T-cell (primary cell): Measurements from ENCODE around the gene GTF3C4. TPM values are rescaled to one million over a fixed set of nuclear protein-coding genes. Genes with fewer than 3 reads are reported as not detected.

Experiments used
- ATAC-seq, 4 experiments: fragments of 200-7000 bp in 3 of 4; fragments of 150-1000 bp in 1 of 4; cut with Tn5 transposase; replicated peaks in 1 of 4; 1 replicate in 3 of 4; 2 replicates in 1 of 4; pipeline ENCODE4 v1.10.0; 2021; ENCODE audit warnings: moderate library complexity in 3 of 4, mild to moderate bottlenecking in 2 of 4, moderate number of reproducible peaks in 1 of 4
- CTCF ChIA-PET, 2 donors: fragments of 300-600 bp; sonication (Branson Sonifier 250); formaldehyde crosslinking; loops; one replicate each; lab custom pipeline; 2022; ENCODE audit warnings: antibody characterized with exemption in 2 of 2; lab: Charles Lee
- POLR2A ChIA-PET, 2 donors: fragments of 300-600 bp; sonication (Branson Sonifier 250); formaldehyde crosslinking; loops; one replicate each; lab custom pipeline; 2022; ENCODE audit warnings: antibody characterized with exemption in 2 of 2; lab: Charles Lee
- DNase-seq, 35 experiments: peaks; one replicate each; pipeline versions ENCODE4 v3.0.0 to v3.0.0-alpha.2; 2013 to 2023
- H3K27ac ChIP-seq: one replicate; pipeline ENCODE4 v1.5.1; 2013; ENCODE audit warnings: low read length
- H3K27me3 ChIP-seq, 2 experiments: replicated peaks in 1 of 2; 1 replicate in 1 of 2; 2 replicates in 1 of 2; pipeline versions ENCODE4 v1.6.1 to v1.7.0; 2013; ENCODE audit warnings: low read length in 1 of 2, mixed read lengths in 1 of 2; ENCODE audit not compliant: control insufficient read depth in 2 of 2, insufficient read depth in 2 of 2; ENCODE audit errors: extremely low read depth in 1 of 2
- H3K36me3 ChIP-seq, 2 donors: 1 replicate in 1 of 2; 2 replicates in 1 of 2; pipeline versions ENCODE4 v1.6.1 to v1.7.0; 2013; ENCODE audit warnings: low read length in 1 of 2; ENCODE audit not compliant: control insufficient read depth in 2 of 2, insufficient read depth in 1 of 2; ENCODE audit errors: extremely low read depth in 1 of 2
- H3K4me1 ChIP-seq, 2 experiments: 1 replicate in 1 of 2; 2 replicates in 1 of 2; pipeline versions ENCODE4 v1.6.1 to v1.7.0; 2013; ENCODE audit warnings: low read length in 2 of 2, mixed read lengths in 1 of 2; ENCODE audit not compliant: insufficient read depth in 2 of 2, control insufficient read depth in 1 of 2; ENCODE audit errors: extremely low read depth in 1 of 2
- H3K4me3 ChIP-seq, 2 donors: 1 replicate in 1 of 2; 2 replicates in 1 of 2; pipeline versions ENCODE4 v1.5.1 to v1.7.0; 2013; ENCODE audit warnings: mild to moderate bottlenecking in 2 of 2, low read length in 1 of 2, moderate library complexity in 1 of 2; ENCODE audit not compliant: control insufficient read depth in 1 of 2; ENCODE audit errors: extremely low read depth in 1 of 2
- H3K9me3 ChIP-seq: 2 replicates; pipeline ENCODE4 v1.7.0; 2013
- H3K27ac Mint-ChIP-seq, 2 donors: one replicate each; pipeline ENCODE4 v1.8.0; 2020 to 2021; ENCODE audit warnings: mild to moderate bottlenecking in 2 of 2, mixed read lengths in 2 of 2
- H3K27me3 Mint-ChIP-seq, 2 donors: one replicate each; pipeline ENCODE4 v1.8.0; 2021 to 2022; ENCODE audit warnings: mixed read lengths in 2 of 2
- H3K36me3 Mint-ChIP-seq: one replicate; pipeline ENCODE4 v1.8.0; 2021; ENCODE audit warnings: mixed read lengths
- H3K4me1 Mint-ChIP-seq, 3 donors: one replicate each; pipeline ENCODE4 v1.8.0; 2020 to 2022; ENCODE audit warnings: mixed read lengths in 3 of 3, mild to moderate bottlenecking in 1 of 3
- H3K4me3 Mint-ChIP-seq, 3 donors: one replicate each; pipeline ENCODE4 v1.8.0; 2020 to 2022; ENCODE audit warnings: mild to moderate bottlenecking in 3 of 3, mixed read lengths in 3 of 3, moderate library complexity in 3 of 3
- H3K9me3 Mint-ChIP-seq, 3 donors: one replicate each; pipeline ENCODE4 v1.8.0; 2020 to 2022; ENCODE audit warnings: mixed read lengths in 3 of 3
- WGBS: methylation state at CpG from one replicate; pipeline ENCODE4 v1.1.5; 2013; ENCODE audit warnings: missing lambda C conversion rate; ENCODE audit not compliant: insufficient coverage; 5-methylcytosine and 5-hydroxymethylcytosine counted together
- total RNA-seq, 35 experiments: library from RNA in 6 of 35; stranded (reverse) in 6 of 35; fragments of 120-200 nt in 1 of 35; gene quantifications; one replicate each; pipeline versions ENCODE4 v1.2.1 to v1.2.4 and lab custom pipeline; 2013 to 2026

The GTF3C4 gene
- total RNA-seq, 5 donors from 2014 or later (not counting 1 experiment from before 2014, with no cell fraction given), result 8.9 to 14.2 (median 13.2) TPM

- Mint-ChIP-seq H3K27me3 (no peaks in the 10 kb centered on the region), H3K4me3 (no peak overlapping the region), H3K9me3 (no peaks in the 10 kb centered on the region), H3K36me3 (peaks cover 78% of the 10 kb centered on the region), H3K27ac (no peak overlapping the region), H3K4me1 (no peaks in the 10 kb centered on the region)
- H3K4me1 ChIP-seq, result no peaks in the 10 kb centered on the region
- no peak for DNase-seq
- H3K9me3 ChIP-seq, result no peaks in the 10 kb centered on the region
- CTCF ChIA-PET, result no interaction called here
- H3K4me3 ChIP-seq, result no peak overlapping the region
- 82% methylated on average over 4 of the region's 8 CpGs for WGBS
- H3K27ac ChIP-seq, result no peak overlapping the region
- no peak for ATAC-seq
- no peaks in the 10 kb centered on the region for H3K27me3 ChIP-seq
- POLR2A ChIA-PET, result no interaction called here
- H3K36me3 ChIP-seq, result peaks cover 3 to 74% of the 10 kb centered on the region in 2 donors
These were observed 41.5 kb upstream of the GTF3C4 start for GRCh38 chr9:132628746-132629145.

GRCh38 chr9:132630116-132630515 lies 40.1 kb upstream of the GTF3C4 start:
- POLR2A ChIA-PET, result no interaction called here
- Mint-ChIP-seq H3K9me3 (no peaks in the 10 kb centered on the region), H3K36me3 (peaks cover 77% of the 10 kb centered on the region)

GRCh38 chr9:132630811-132631210 lies 39.5 kb upstream of the GTF3C4 start:
- Histone ChIP-seq H3K9me3 (no peaks in the 10 kb centered on the region), H3K4me3 (no peak overlapping the region), H3K27me3 (no peaks in the 10 kb centered on the region), H3K27ac (no peak overlapping the region), H3K4me1 (no peaks in the 10 kb centered on the region), H3K36me3 (peaks cover 3 to 57% of the 10 kb centered on the region in 2 donors)
- ATAC-seq, result no peak
- H3K36me3 Mint-ChIP-seq, result peaks cover 72% of the 10 kb centered on the region
- ChIA-PET CTCF (no interaction called here), POLR2A (no interaction called here)
- no peak overlapping the region for H3K4me3 Mint-ChIP-seq
- H3K27ac Mint-ChIP-seq, result no peak overlapping the region
- WGBS, result 93% methylated on average over 2 of the region's 3 CpGs
- no peak for DNase-seq
- H3K27me3 Mint-ChIP-seq, result no peaks in the 10 kb centered on the region
- no peaks in the 10 kb centered on the region for H3K4me1 Mint-ChIP-seq
- no peaks in the 10 kb centered on the region for H3K9me3 Mint-ChIP-seq

More at GRCh38 chr9:132630116-132630515, 40.1 kb upstream of the GTF3C4 start:
- CTCF ChIA-PET, result no interaction called here
- ATAC-seq (no peak), DNase-seq (no peak)
- 90% methylated on average over 5 of the region's 9 CpGs for WGBS
- no peaks in the 10 kb centered on the region for H3K27me3 ChIP-seq
- no peak overlapping the region for H3K27ac ChIP-seq
- Mint-ChIP-seq H3K27me3 (no peaks in the 10 kb centered on the region), H3K27ac (no peak overlapping the region), H3K4me1 (no peaks in the 10 kb centered on the region), H3K4me3 (no peak overlapping the region)
- no peaks in the 10 kb centered on the region for H3K4me1 ChIP-seq
- no peaks in the 10 kb centered on the region for H3K9me3 ChIP-seq
- peaks cover 3 to 64% of the 10 kb centered on the region in 2 donors for H3K36me3 ChIP-seq
- no peak overlapping the region for H3K4me3 ChIP-seq

DNA sequence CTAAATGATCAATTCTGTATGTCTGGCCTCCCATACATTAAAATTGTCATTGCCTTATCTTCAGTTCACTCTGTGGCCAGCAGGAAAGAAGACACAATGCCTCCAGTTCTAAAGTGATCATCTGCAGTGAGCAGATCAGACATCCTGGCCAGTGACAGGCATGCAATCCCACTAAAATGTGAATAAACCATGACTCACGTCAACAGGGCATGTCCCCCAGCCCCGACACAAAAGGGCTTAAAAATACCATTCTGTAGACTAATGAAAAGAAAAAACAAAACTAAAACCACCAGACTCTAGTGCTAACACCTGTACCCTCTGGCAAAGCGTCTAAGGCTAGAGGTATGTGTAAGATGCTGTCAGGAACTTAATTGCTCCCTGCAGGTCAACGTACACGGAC lies 39.0 kb upstream of the GTF3C4 start:
- no peak overlapping the region for H3K27ac ChIP-seq
- no peaks in the 10 kb centered on the region for H3K4me1 ChIP-seq
- H3K27ac Mint-ChIP-seq, result no peak overlapping the region
- H3K9me3 Mint-ChIP-seq, result no peaks in the 10 kb centered on the region
- H3K27me3 Mint-ChIP-seq, result no peaks in the 10 kb centered on the region
- H3K36me3 ChIP-seq, result peaks cover 3 to 52% of the 10 kb centered on the region in 2 donors
- H3K4me1 Mint-ChIP-seq, result no peaks in the 10 kb centered on the region
- ChIA-PET POLR2A (no interaction called here), CTCF (no interaction called here)
- DNase-seq (no peak), ATAC-seq (no peak)
- WGBS, result 100% methylated on average over 2 of the region's 5 CpGs
- no peak overlapping the region for H3K4me3 Mint-ChIP-seq
- H3K27me3 ChIP-seq, result no peaks in the 10 kb centered on the region
- no peak overlapping the region for H3K4me3 ChIP-seq
- no peaks in the 10 kb centered on the region for H3K9me3 ChIP-seq
- peaks cover 70% of the 10 kb centered on the region for H3K36me3 Mint-ChIP-seq

GRCh38 chr9:132631685-132632084 lies 38.6 kb upstream of the GTF3C4 start:
- H3K9me3 ChIP-seq, result no peaks in the 10 kb centered on the region
- no peak overlapping the region for H3K4me3 ChIP-seq
- CTCF ChIA-PET, result no interaction called here
- no peaks in the 10 kb centered on the region for H3K9me3 Mint-ChIP-seq
- 95% methylated on average over 4 of the region's 7 CpGs for WGBS
- H3K27me3 Mint-ChIP-seq, result no peaks in the 10 kb centered on the region
- H3K27me3 ChIP-seq, result no peaks in the 10 kb centered on the region
- H3K27ac Mint-ChIP-seq, result no peak overlapping the region
- POLR2A ChIA-PET, result no interaction called here
- no peaks in the 10 kb centered on the region for H3K4me1 Mint-ChIP-seq
- peaks cover 3 to 51% of the 10 kb centered on the region in 2 donors for H3K36me3 ChIP-seq
- peaks cover 66% of the 10 kb centered on the region for H3K36me3 Mint-ChIP-seq
- no peak overlapping the region for H3K4me3 Mint-ChIP-seq
- DNase-seq, result no peak
- ATAC-seq, result no peak
- no peaks in the 10 kb centered on the region for H3K4me1 ChIP-seq
- H3K27ac ChIP-seq, result no peak overlapping the region

DNA sequence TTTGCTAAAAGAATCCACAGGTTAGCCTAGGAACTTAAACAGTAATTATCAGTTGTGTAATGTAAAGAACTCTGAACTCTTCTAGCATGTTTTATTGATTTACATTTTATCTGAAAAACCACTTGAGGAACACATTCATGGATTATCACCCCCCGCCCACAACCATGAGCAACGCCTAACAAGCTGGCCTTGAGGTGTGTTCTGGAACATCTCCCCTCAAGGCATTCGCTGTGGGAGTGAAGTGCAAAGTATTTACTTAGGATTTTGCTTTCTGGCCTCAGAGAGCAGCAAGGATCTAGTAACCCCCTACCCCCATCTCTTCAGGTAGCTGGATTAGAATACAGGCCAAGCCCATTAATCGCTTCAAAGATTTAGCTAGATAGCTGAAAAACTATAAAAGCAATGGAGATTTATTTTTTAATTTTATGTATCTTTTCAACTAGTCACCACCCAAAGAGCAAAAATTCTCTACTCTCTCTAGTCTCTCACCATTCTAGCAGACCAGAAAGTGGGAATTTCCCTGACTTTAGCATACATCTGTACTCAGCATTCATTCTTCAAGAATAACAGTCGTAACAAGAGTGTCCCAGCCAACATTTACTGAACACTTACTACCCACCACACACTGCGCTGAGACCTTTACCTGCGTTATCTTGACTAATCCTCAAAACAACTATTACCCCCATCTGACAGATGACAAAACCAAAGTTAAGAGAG lies 37.7 kb upstream of the GTF3C4 start:
- H3K27me3 ChIP-seq, result no peaks in the 10 kb centered on the region
- POLR2A ChIA-PET, result no interaction called here
- peaks cover 0 to 47% of the 10 kb centered on the region in 2 donors for H3K36me3 ChIP-seq
- no peak overlapping the region for H3K27ac ChIP-seq
- CTCF ChIA-PET, result no interaction called here
- no peak overlapping the region for H3K4me3 ChIP-seq
- no peaks in the 10 kb centered on the region for H3K27me3 Mint-ChIP-seq
- no CpG with 5 or more reads among the region's 7 CpGs for WGBS
- peaks cover 65% of the 10 kb centered on the region for H3K36me3 Mint-ChIP-seq
- H3K27ac Mint-ChIP-seq, result no peak overlapping the region
- no peaks in the 10 kb centered on the region for H3K9me3 ChIP-seq
- no peak for DNase-seq
- H3K4me1 Mint-ChIP-seq, result no peaks in the 10 kb centered on the region
- no peaks in the 10 kb centered on the region for H3K9me3 Mint-ChIP-seq
- no peak for ATAC-seq
- no peaks in the 10 kb centered on the region for H3K4me1 ChIP-seq
- no peak overlapping the region for H3K4me3 Mint-ChIP-seq
